Neural cell (in vitro differentiated cells): ENCODE data around the gene GPR85.

Experiments used
- CTCF ChIP-seq: fragments of 450-650 bp; IDR thresholded peaks from 2 replicates; pipeline ENCODE4 v1.5.1; 2014; ENCODE audit warnings: antibody characterized with exemption, mild to moderate bottlenecking, moderate library complexity; ENCODE audit not compliant: poor library complexity, severe bottlenecking
- EZH2 ChIP-seq: fragments of 200-600, 300-800 bp; shearing (Covaris generic), sonication (generic); IDR thresholded peaks from 2 replicates; pipeline ENCODE4 v1.6.1; 2014; ENCODE audit warnings: antibody characterized with exemption, low read length, borderline replicate concordance, mild to moderate bottlenecking; ENCODE audit not compliant: insufficient read depth, poor library complexity, severe bottlenecking
- SMC3 ChIP-seq: fragments of 450-650 bp; conservative IDR thresholded peaks from 2 replicates; pipeline ENCODE4 v1.6.1; 2014; ENCODE audit warnings: antibody characterized with exemption, mild to moderate bottlenecking, moderate library complexity; ENCODE audit not compliant: poor library complexity
- TF ChIP-seq, protein P1 (sequence below): IDR thresholded peaks from 2 replicates; pipeline ENCODE4 v1.6.1; 2012; ENCODE audit warnings: borderline replicate concordance

DNA sequence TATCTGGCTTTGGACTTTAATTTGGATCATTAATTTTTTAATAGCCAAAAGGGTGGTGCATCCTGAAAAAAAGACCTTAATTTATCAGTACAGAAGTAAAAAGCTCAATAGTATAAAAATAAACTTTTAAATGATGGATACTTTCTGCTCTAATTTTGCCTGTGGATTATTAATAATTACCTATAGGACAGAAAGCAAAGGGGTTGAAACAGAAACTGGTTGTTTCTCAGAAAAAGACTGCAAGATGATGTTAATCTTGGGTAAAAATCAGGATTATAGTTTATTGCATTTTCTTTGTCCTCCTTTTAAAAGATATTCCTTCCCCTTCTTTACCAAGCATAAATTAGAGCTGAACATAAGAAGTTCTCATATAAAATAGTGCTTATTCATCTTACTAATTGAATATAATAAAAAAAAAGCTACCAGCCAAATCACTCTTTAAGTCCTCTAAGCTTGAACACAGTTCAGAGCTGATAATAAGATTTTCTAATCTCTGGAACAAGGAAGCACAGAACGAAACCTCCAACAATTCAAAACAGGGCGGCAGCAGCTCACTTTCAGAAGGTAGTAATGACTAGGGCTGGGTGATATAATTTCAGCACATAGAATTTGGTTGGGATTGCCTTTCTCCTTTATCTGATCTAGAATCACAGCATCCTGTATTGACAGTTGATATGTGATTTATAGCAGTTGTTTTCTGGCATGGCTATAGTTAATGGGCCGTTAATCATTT is 8.1 kb upstream of the GPR85 start:
- TF ChIP-seq, protein P1, sequence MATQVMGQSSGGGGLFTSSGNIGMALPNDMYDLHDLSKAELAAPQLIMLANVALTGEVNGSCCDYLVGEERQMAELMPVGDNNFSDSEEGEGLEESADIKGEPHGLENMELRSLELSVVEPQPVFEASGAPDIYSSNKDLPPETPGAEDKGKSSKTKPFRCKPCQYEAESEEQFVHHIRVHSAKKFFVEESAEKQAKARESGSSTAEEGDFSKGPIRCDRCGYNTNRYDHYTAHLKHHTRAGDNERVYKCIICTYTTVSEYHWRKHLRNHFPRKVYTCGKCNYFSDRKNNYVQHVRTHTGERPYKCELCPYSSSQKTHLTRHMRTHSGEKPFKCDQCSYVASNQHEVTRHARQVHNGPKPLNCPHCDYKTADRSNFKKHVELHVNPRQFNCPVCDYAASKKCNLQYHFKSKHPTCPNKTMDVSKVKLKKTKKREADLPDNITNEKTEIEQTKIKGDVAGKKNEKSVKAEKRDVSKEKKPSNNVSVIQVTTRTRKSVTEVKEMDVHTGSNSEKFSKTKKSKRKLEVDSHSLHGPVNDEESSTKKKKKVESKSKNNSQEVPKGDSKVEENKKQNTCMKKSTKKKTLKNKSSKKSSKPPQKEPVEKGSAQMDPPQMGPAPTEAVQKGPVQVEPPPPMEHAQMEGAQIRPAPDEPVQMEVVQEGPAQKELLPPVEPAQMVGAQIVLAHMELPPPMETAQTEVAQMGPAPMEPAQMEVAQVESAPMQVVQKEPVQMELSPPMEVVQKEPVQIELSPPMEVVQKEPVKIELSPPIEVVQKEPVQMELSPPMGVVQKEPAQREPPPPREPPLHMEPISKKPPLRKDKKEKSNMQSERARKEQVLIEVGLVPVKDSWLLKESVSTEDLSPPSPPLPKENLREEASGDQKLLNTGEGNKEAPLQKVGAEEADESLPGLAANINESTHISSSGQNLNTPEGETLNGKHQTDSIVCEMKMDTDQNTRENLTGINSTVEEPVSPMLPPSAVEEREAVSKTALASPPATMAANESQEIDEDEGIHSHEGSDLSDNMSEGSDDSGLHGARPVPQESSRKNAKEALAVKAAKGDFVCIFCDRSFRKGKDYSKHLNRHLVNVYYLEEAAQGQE, result no peak
- no peak for TF ChIP-seq CTCF
- TF ChIP-seq SMC3, result no peak
- no peak for TF ChIP-seq EZH2
